ENCODE data around the gene SLITRK3.
"Not testable (repeated sequence)": the region's sequence is repeated elsewhere in the genome, so short reads cannot be mapped to it uniquely, and the experiment has no call there.

The SLITRK3 gene

GRCh38 chr3:165192610-165193192, 3.5 kb downstream of the SLITRK3 start:
- DNase-seq (ENCODE audit: low read depth) = no peak

GRCh38 chr3:165191491-165191890, 4.7 kb downstream of the SLITRK3 start:
- no peak for DNase-seq (ENCODE audit: low read depth)

- DNase-seq (ENCODE audit: low read depth) = no peak
Observed at GRCh38 chr3:165188452-165188851, 7.7 kb downstream of the SLITRK3 start.

GRCh38 chr3:165185707-165186327, 10.4 kb downstream of the SLITRK3 start:
- no peak for DNase-seq (ENCODE audit: low read depth)

GRCh38 chr3:165181556-165181955, 14.6 kb downstream of the SLITRK3 start:
- no peak for DNase-seq (ENCODE audit: low read depth)

GRCh38 chr3:165170236-165170635, 25.9 kb downstream of the SLITRK3 start:
- DNase-seq (ENCODE audit: low read depth) = no peak

- DNase-seq (ENCODE audit: low read depth) = no peak
Observed at GRCh38 chr3:165169368-165169767, 26.8 kb downstream of the SLITRK3 start.

GRCh38 chr3:165162883-165163282, 33.3 kb downstream of the SLITRK3 start:
- no peak for DNase-seq (ENCODE audit: low read depth)

- DNase-seq (ENCODE audit: low read depth) = no peak
Observed at GRCh38 chr3:165159760-165160421, 36.3 kb downstream of the SLITRK3 start.

- DNase-seq (ENCODE audit: low read depth) = no peak
Observed at GRCh38 chr3:165158011-165158410, 38.2 kb downstream of the SLITRK3 start.

GRCh38 chr3:165156757-165157420, 39.3 kb downstream of the SLITRK3 start:
- no peak for DNase-seq (ENCODE audit: low read depth)

- DNase-seq (ENCODE audit: low read depth) = no peak
Observed at GRCh38 chr3:165148876-165149441, 47.2 kb downstream of the SLITRK3 start.

- DNase-seq (ENCODE audit: low read depth) = no peak
Observed at GRCh38 chr3:165144271-165144670, 51.9 kb downstream of the SLITRK3 start.

GRCh38 chr3:165139918-165140317, 56.3 kb downstream of the SLITRK3 start:
- not testable (repeated sequence) for DNase-seq (ENCODE audit: low read depth)
